ENCODE measurements around the gene CHCHD4.

GRCh38 chr3:14118400-14119381, 6.0 kb downstream of the CHCHD4 start:
- TF ChIP-seq CTCF (IDR thresholded peaks at IDR 0.05; ENCODE audit: control extremely low read depth in 1 of 3, insufficient read depth in 1 of 3, low read depth in 1 of 3, low read length in 3 of 3) (no peak), ATF3 (IDR thresholded peaks at IDR 0.05; ENCODE audit: insufficient read depth, low read depth, low read length) (no peak), EZH2 (IDR thresholded peaks at IDR 0.05; ENCODE audit: low read depth, low read length, severe bottlenecking) (no peak), JUN (IDR thresholded peaks at IDR 0.05; ENCODE audit: low read depth, low read length) (no peak), EP300 (IDR thresholded peaks at IDR 0.05; ENCODE audit: borderline replicate concordance in 1 of 2, low read depth in 2 of 2, low read length in 2 of 2) (no peak), POLR2AphosphoS5 (IDR thresholded peaks at IDR 0.05; ENCODE audit: low read depth, low read length) (no peak), CTBP2 (IDR thresholded peaks at IDR 0.05; ENCODE audit: borderline replicate concordance, insufficient read depth, insufficient read length, low read length) (no peak)
- TF ChIP-seq, protein P1, sequence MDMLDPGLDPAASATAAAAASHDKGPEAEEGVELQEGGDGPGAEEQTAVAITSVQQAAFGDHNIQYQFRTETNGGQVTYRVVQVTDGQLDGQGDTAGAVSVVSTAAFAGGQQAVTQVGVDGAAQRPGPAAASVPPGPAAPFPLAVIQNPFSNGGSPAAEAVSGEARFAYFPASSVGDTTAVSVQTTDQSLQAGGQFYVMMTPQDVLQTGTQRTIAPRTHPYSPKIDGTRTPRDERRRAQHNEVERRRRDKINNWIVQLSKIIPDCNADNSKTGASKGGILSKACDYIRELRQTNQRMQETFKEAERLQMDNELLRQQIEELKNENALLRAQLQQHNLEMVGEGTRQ (IDR thresholded peaks at IDR 0.05; ENCODE audit: low read length) = no peak

Data from H1 (cell line).